ENCODE results near the gene ZBTB45.

- TF ChIP-seq CTCF (IDR thresholded peaks at IDR 0.05; ENCODE audit: poor library complexity) (no peak), EZH2 (IDR thresholded peaks at IDR 0.05; ENCODE audit: borderline replicate concordance) (no peak)
Observed at GRCh38 chr19:58529405-58529804, 9.8 kb upstream of the ZBTB45 start.

Measured in hepatocyte (in vitro differentiated cells).